K562 (cell line): ENCODE results near the gene RNU2-63P. TPM values are rescaled to one million over a fixed set of nuclear protein-coding genes. Genes with fewer than 3 reads are reported as not detected.

ENCODE experiments used
- CBX2 ChIP-seq: fragments of 200-600 bp; sonication (generic); IDR thresholded peaks from one replicate; pipeline ENCODE4 v1.6.1; 2012; ENCODE audit warnings: mild to moderate bottlenecking, low read length, inconsistent platforms; ENCODE audit not compliant: insufficient read depth, poor library complexity, severe bottlenecking
- HSF4 ChIP-seq: fragments of 250-450 bp; sonication (Bioruptor Pico); IDR thresholded peaks from 2 replicates; pipeline ENCODE4 v2.1.2; 2022; ENCODE audit warnings: mild to moderate bottlenecking, moderate library complexity, borderline replicate concordance
- MTF1 ChIP-seq: fragments of 250-450 bp; sonication (Bioruptor Pico); IDR thresholded peaks from 2 replicates; pipeline ENCODE4 v1.9.0; 2021; ENCODE audit warnings: moderate library complexity, mild to moderate bottlenecking, inconsistent platforms, borderline replicate concordance
- PHB ChIP-seq: fragments of 250-450 bp; sonication (Bioruptor Pico); IDR thresholded peaks from 2 replicates; pipeline ENCODE4 v1.5.0; 2021
- SETDB1 ChIP-seq: IDR thresholded peaks from one replicate; pipeline ENCODE4 v1.6.1; 2012; ENCODE audit warnings: low read length, control low read depth, inconsistent platforms
- SIN3A ChIP-seq, 2 experiments: fragments of 150-350 bp in 1 of 2; IDR thresholded peaks; 2 replicates each; pipeline ENCODE4 v1.6.1; 2011 to 2016; ENCODE audit warnings: borderline replicate concordance in 2 of 2, low read depth in 2 of 2, low read length in 2 of 2, mild to moderate bottlenecking in 2 of 2, moderate library complexity in 2 of 2; ENCODE audit not compliant: control insufficient read depth in 1 of 2
- ZBTB17 ChIP-seq: fragments of 450-650 bp; formaldehyde crosslinking; IDR thresholded peaks from 2 replicates; pipeline ENCODE4 v1.4.0; 2020; ENCODE audit warnings: mild to moderate bottlenecking
- ZNF239 ChIP-seq: fragments of 250-450 bp; sonication (Bioruptor Pico); IDR thresholded peaks from 2 replicates; pipeline ENCODE4 v1.4.0; 2020; ENCODE audit warnings: mild to moderate bottlenecking
- ZNF445 ChIP-seq: fragments of 250-450 bp; sonication (Bioruptor Pico); IDR thresholded peaks from 2 replicates; pipeline ENCODE4 v1.4.0; 2020; ENCODE audit warnings: low read depth, mild to moderate bottlenecking, moderate library complexity
- polyA plus RNA-seq, 8 experiments: library from polyadenylated mRNA; depleted of rRNA in 4 of 8; stranded (reverse) in 5 of 8; unstranded in 3 of 8; fragments of >200 nt; fragmentation: Nextera tagmentation in 2 of 8; fragmentation: Illumina TruSeq in 1 of 8; extraction: Ambion mirVana in 2 of 8; extraction: Trizol in 1 of 8; gene quantifications; 2 replicates each; pipeline versions ENCODE4 v1.2.1 to v1.2.3, GENCODE V29; 2011 to 2014; ENCODE audit warnings: inconsistent platforms in 1 of 8, missing spikeins in 1 of 8
- total RNA-seq, 7 experiments: library from RNA; depleted of rRNA in 6 of 7; stranded (reverse); fragments of >200 nt in 6 of 7; fragmentation: Illumina TruSeq in 2 of 7; extraction: Trizol in 2 of 7; gene quantifications; 2 replicates each; pipeline versions ENCODE4 v1.2.1 to v1.2.3, GENCODE V29; 2011 to 2021; ENCODE audit warnings: low replicate concordance in 1 of 7
- TF ChIP-seq, protein P1 (sequence below): sonication (generic); formaldehyde crosslinking; IDR thresholded peaks from 2 replicates; pipeline ENCODE4 v1.8.0; 2022; ENCODE audit warnings: mild to moderate bottlenecking, missing genetic modification reagents
- TF ChIP-seq, protein P2 (sequence below): sonication (generic); formaldehyde crosslinking; IDR thresholded peaks from 2 replicates; pipeline ENCODE4 v1.8.1; 2023; ENCODE audit warnings: missing genetic modification reagents, mild to moderate bottlenecking, borderline replicate concordance
- TF ChIP-seq, protein P3 (sequence below), 3 experiments: fragments of 200-800 bp in 1 of 3; fragments of 250-450 bp in 1 of 3; fragments of 450-650 bp in 1 of 3; sonication (Bioruptor Pico) in 1 of 3; sonication (Bioruptor generic) in 1 of 3; formaldehyde crosslinking in 1 of 3; IDR thresholded peaks; 2 replicates each; pipeline versions ENCODE4 v1.6.1 to v1.8.0; 2016 to 2022; ENCODE audit warnings: mild to moderate bottlenecking in 2 of 3, missing genetic modification characterization in 2 of 3, missing compliant biosample characterization in 1 of 3, moderate library complexity in 1 of 3
- TF ChIP-seq, protein P4 (sequence below): sonication (generic); IDR thresholded peaks from 2 replicates; pipeline ENCODE4 v1.6.1; 2016

Gene RNU2-63P
- total and polyA plus RNA-seq, 9 of the 15 experiments (the other 6 are each of a cell fraction or from before 2014, with no cell fraction given): 5.8 to 253 (median 169) TPM; not detected in 4

DNA sequence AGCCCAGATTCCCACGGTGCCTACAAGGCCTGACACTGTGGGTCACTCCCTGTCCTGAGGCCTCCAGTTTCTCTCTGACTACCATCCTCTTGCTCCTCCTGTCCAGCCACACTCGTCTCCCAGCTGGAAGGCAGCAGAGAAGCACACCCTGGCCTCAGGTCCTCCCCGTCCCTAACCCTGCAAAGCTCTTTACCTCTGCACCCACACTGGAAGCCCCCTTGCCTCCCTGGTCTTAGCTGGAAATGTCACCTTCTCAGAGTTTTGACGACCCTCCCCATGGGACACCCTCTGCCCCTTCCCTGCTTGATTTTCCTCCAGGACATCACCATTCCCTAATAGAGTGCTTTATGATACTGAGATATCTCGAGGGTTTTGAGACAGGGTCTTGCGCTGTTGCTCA is 10.6 kb downstream of the RNU2-63P start (continued):
- TF ChIP-seq, protein P1, sequence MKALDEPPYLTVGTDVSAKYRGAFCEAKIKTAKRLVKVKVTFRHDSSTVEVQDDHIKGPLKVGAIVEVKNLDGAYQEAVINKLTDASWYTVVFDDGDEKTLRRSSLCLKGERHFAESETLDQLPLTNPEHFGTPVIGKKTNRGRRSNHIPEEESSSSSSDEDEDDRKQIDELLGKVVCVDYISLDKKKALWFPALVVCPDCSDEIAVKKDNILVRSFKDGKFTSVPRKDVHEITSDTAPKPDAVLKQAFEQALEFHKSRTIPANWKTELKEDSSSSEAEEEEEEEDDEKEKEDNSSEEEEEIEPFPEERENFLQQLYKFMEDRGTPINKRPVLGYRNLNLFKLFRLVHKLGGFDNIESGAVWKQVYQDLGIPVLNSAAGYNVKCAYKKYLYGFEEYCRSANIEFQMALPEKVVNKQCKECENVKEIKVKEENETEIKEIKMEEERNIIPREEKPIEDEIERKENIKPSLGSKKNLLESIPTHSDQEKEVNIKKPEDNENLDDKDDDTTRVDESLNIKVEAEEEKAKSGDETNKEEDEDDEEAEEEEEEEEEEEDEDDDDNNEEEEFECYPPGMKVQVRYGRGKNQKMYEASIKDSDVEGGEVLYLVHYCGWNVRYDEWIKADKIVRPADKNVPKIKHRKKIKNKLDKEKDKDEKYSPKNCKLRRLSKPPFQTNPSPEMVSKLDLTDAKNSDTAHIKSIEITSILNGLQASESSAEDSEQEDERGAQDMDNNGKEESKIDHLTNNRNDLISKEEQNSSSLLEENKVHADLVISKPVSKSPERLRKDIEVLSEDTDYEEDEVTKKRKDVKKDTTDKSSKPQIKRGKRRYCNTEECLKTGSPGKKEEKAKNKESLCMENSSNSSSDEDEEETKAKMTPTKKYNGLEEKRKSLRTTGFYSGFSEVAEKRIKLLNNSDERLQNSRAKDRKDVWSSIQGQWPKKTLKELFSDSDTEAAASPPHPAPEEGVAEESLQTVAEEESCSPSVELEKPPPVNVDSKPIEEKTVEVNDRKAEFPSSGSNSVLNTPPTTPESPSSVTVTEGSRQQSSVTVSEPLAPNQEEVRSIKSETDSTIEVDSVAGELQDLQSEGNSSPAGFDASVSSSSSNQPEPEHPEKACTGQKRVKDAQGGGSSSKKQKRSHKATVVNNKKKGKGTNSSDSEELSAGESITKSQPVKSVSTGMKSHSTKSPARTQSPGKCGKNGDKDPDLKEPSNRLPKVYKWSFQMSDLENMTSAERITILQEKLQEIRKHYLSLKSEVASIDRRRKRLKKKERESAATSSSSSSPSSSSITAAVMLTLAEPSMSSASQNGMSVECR (CRISPR knock-in tag): no peak
- TF ChIP-seq, protein P2, sequence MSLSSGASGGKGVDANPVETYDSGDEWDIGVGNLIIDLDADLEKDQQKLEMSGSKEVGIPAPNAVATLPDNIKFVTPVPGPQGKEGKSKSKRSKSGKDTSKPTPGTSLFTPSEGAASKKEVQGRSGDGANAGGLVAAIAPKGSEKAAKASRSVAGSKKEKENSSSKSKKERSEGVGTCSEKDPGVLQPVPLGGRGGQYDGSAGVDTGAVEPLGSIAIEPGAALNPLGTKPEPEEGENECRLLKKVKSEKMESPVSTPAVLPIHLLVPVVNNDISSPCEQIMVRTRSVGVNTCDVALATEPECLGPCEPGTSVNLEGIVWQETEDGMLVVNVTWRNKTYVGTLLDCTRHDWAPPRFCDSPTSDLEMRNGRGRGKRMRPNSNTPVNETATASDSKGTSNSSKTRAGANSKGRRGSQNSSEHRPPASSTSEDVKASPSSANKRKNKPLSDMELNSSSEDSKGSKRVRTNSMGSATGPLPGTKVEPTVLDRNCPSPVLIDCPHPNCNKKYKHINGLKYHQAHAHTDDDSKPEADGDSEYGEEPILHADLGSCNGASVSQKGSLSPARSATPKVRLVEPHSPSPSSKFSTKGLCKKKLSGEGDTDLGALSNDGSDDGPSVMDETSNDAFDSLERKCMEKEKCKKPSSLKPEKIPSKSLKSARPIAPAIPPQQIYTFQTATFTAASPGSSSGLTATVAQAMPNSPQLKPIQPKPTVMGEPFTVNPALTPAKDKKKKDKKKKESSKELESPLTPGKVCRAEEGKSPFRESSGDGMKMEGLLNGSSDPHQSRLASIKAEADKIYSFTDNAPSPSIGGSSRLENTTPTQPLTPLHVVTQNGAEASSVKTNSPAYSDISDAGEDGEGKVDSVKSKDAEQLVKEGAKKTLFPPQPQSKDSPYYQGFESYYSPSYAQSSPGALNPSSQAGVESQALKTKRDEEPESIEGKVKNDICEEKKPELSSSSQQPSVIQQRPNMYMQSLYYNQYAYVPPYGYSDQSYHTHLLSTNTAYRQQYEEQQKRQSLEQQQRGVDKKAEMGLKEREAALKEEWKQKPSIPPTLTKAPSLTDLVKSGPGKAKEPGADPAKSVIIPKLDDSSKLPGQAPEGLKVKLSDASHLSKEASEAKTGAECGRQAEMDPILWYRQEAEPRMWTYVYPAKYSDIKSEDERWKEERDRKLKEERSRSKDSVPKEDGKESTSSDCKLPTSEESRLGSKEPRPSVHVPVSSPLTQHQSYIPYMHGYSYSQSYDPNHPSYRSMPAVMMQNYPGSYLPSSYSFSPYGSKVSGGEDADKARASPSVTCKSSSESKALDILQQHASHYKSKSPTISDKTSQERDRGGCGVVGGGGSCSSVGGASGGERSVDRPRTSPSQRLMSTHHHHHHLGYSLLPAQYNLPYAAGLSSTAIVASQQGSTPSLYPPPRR (CRISPR knock-in tag): no peak
- TF ChIP-seq SETDB1 (no peak), ZBTB17 (CRISPR knock-in tag) (no peak), MTF1 (CRISPR knock-in tag) (no peak), SIN3A (IDR thresholded peaks at IDR 0.05; ENCODE audit: borderline replicate concordance in 2 of 2, control insufficient read depth in 1 of 2, low read depth in 2 of 2, low read length in 2 of 2) (no peak), CBX2 (no peak), ZNF239 (no peak), PHB (CRISPR knock-in tag) (no peak), ZNF445 (CRISPR knock-in tag) (no peak), HSF4 (CRISPR knock-in tag) (no peak)
- TF ChIP-seq, protein P3, sequence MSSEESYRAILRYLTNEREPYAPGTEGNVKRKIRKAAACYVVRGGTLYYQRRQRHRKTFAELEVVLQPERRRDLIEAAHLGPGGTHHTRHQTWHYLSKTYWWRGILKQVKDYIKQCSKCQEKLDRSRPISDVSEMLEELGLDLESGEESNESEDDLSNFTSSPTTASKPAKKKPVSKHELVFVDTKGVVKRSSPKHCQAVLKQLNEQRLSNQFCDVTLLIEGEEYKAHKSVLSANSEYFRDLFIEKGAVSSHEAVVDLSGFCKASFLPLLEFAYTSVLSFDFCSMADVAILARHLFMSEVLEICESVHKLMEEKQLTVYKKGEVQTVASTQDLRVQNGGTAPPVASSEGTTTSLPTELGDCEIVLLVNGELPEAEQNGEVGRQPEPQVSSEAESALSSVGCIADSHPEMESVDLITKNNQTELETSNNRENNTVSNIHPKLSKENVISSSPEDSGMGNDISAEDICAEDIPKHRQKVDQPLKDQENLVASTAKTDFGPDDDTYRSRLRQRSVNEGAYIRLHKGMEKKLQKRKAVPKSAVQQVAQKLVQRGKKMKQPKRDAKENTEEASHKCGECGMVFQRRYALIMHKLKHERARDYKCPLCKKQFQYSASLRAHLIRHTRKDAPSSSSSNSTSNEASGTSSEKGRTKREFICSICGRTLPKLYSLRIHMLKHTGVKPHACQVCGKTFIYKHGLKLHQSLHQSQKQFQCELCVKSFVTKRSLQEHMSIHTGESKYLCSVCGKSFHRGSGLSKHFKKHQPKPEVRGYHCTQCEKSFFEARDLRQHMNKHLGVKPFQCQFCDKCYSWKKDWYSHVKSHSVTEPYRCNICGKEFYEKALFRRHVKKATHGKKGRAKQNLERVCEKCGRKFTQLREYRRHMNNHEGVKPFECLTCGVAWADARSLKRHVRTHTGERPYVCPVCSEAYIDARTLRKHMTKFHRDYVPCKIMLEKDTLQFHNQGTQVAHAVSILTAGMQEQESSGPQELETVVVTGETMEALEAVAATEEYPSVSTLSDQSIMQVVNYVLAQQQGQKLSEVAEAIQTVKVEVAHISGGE (CRISPR knock-in tag; IDR thresholded peaks at IDR 0.05): no peak
- TF ChIP-seq, protein P4, sequence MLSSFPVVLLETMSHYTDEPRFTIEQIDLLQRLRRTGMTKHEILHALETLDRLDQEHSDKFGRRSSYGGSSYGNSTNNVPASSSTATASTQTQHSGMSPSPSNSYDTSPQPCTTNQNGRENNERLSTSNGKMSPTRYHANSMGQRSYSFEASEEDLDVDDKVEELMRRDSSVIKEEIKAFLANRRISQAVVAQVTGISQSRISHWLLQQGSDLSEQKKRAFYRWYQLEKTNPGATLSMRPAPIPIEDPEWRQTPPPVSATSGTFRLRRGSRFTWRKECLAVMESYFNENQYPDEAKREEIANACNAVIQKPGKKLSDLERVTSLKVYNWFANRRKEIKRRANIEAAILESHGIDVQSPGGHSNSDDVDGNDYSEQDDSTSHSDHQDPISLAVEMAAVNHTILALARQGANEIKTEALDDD: no peak
- TF ChIP-seq, all 486 proteins: peak for 0
